Liver (tissue), 9 donors: ENCODE measurements around the gene HS6ST3. TPM values are rescaled to one million over a fixed set of nuclear protein-coding genes. Genes with fewer than 3 reads are reported as not detected.

Experiments
- DNase-seq: peaks from one replicate; pipeline ENCODE4 v3.0.0-alpha.2; 2017; ENCODE audit warnings: low spot score
- H3K27ac ChIP-seq, 2 donors: one replicate each; pipeline ENCODE4 v1.7.0; 2013; ENCODE audit warnings: inconsistent platforms in 2 of 2, low read length in 2 of 2, control low read depth in 1 of 2, low read depth in 1 of 2, mild to moderate bottlenecking in 1 of 2
- H3K27me3 ChIP-seq, 4 donors: one replicate each; pipeline versions ENCODE4 v1.6.1 to v1.7.0; 2013; ENCODE audit warnings: low read length in 3 of 4, inconsistent platforms in 1 of 4, mild to moderate bottlenecking in 1 of 4, moderate library complexity in 1 of 4; ENCODE audit not compliant: control insufficient read depth in 4 of 4, insufficient read depth in 4 of 4
- H3K36me3 ChIP-seq, 4 donors: one replicate each; pipeline versions ENCODE4 v1.6.1 to v1.7.0; 2013; ENCODE audit warnings: low read length in 3 of 4, mild to moderate bottlenecking in 3 of 4, low read depth in 1 of 4, moderate library complexity in 1 of 4; ENCODE audit not compliant: control insufficient read depth in 4 of 4, insufficient read depth in 3 of 4
- H3K4me1 ChIP-seq, 4 donors: one replicate each; pipeline versions ENCODE4 v1.6.1 to v1.7.0; 2013; ENCODE audit warnings: low read length in 3 of 4, mild to moderate bottlenecking in 3 of 4, moderate library complexity in 1 of 4; ENCODE audit not compliant: control insufficient read depth in 4 of 4, insufficient read depth in 4 of 4
- H3K4me3 ChIP-seq, 3 donors: one replicate each; pipeline versions ENCODE4 v1.6.1 to v1.7.0; 2013; ENCODE audit warnings: low read length in 3 of 3, control low read depth in 1 of 3, low read depth in 1 of 3, mild to moderate bottlenecking in 1 of 3
- H3K9ac ChIP-seq, 2 donors: one replicate each; pipeline ENCODE4 v1.7.0; 2013; ENCODE audit warnings: low read length in 2 of 2, mild to moderate bottlenecking in 2 of 2, moderate library complexity in 2 of 2, control low read depth in 1 of 2, low read depth in 1 of 2
- H3K9me3 ChIP-seq, 4 donors: one replicate each; pipeline versions ENCODE4 v1.6.1 to v1.7.0; 2013; ENCODE audit warnings: low read length in 3 of 4; ENCODE audit not compliant: control insufficient read depth in 4 of 4
- ATF3 ChIP-seq: IDR thresholded peaks from 2 replicates; pipeline ENCODE4 v1.6.1; 2016; ENCODE audit warnings: antibody characterized with exemption
- EGR1 ChIP-seq, 2 donors: IDR thresholded peaks; 2 replicates each; pipeline ENCODE4 v1.6.1; 2016 to 2018; ENCODE audit warnings: antibody characterized with exemption in 2 of 2, low read depth in 2 of 2
- FOXA1 ChIP-seq: IDR thresholded peaks from 2 replicates; pipeline ENCODE4 v1.6.1; 2016; ENCODE audit warnings: antibody characterized with exemption
- FOXA2 ChIP-seq: IDR thresholded peaks from 2 replicates; pipeline ENCODE4 v1.6.1; 2016; ENCODE audit warnings: antibody characterized with exemption
- GABPA ChIP-seq, 2 donors: IDR thresholded peaks in 1 of 2; conservative IDR thresholded peaks in 1 of 2; 2 replicates each; pipeline ENCODE4 v1.6.1; 2016; ENCODE audit warnings: antibody characterized with exemption in 2 of 2, mild to moderate bottlenecking in 1 of 2, moderate library complexity in 1 of 2
- HNF4A ChIP-seq, 2 donors: conservative IDR thresholded peaks; 2 replicates each; pipeline ENCODE4 v1.6.1; 2016; ENCODE audit warnings: antibody characterized with exemption in 2 of 2, mild to moderate bottlenecking in 2 of 2
- HNF4G ChIP-seq: IDR thresholded peaks from 2 replicates; pipeline ENCODE4 v1.6.1; 2016; ENCODE audit warnings: antibody characterized with exemption
- JUND ChIP-seq, 2 donors: IDR thresholded peaks; 2 replicates each; pipeline ENCODE4 v1.6.1; 2016; ENCODE audit warnings: antibody characterized with exemption in 2 of 2
- NR2F2 ChIP-seq: IDR thresholded peaks from 2 replicates; pipeline ENCODE4 v1.6.1; 2016; ENCODE audit warnings: antibody characterized with exemption
- RAD21 ChIP-seq, 2 donors: IDR thresholded peaks; 2 replicates each; pipeline ENCODE4 v1.6.1; 2016; ENCODE audit warnings: antibody characterized with exemption in 2 of 2, mild to moderate bottlenecking in 2 of 2
- RXRA ChIP-seq, 2 donors: IDR thresholded peaks; 2 replicates each; pipeline ENCODE4 v1.6.1; 2017 to 2018; ENCODE audit warnings: antibody characterized with exemption in 2 of 2, mild to moderate bottlenecking in 1 of 2
- SP1 ChIP-seq: IDR thresholded peaks from 2 replicates; pipeline ENCODE4 v1.6.1; 2018; ENCODE audit warnings: antibody characterized with exemption, mild to moderate bottlenecking
- TAF1 ChIP-seq: conservative IDR thresholded peaks from 2 replicates; pipeline ENCODE4 v1.6.1; 2016; ENCODE audit warnings: antibody characterized with exemption, mild to moderate bottlenecking
- YY1 ChIP-seq: IDR thresholded peaks from 2 replicates; pipeline ENCODE4 v1.6.1; 2016; ENCODE audit warnings: antibody characterized with exemption, mild to moderate bottlenecking
- WGBS: extraction: QIAGEN DNeasy Blood & Tissue Kit; methylation state at CpG from one replicate; pipeline ENCODE4 v1.1.7; 2013; 5-methylcytosine and 5-hydroxymethylcytosine counted together
- polyA plus RNA-seq, 2 donors: library from polyadenylated mRNA; stranded (reverse) in 1 of 2; unstranded in 1 of 2; fragments of 200-250 nt in 1 of 2; fragments of >200 nt in 1 of 2; fragmentation: Nextera tagmentation in 1 of 2; extraction: Ambion mirVana in 1 of 2; gene quantifications; one replicate each; pipeline versions ENCODE4 v1.2.1 to v1.2.3, GENCODE V29; 2013 to 2015
- total RNA-seq, 2 donors: library from RNA; depleted of rRNA; stranded (reverse); fragments of >200 nt; gene quantifications; one replicate each; pipeline ENCODE4 v1.2.3, GENCODE V29; 2014
- TF ChIP-seq, protein P1 (sequence below): IDR thresholded peaks from 2 replicates; pipeline ENCODE4 v1.6.1; 2016; ENCODE audit warnings: antibody characterized with exemption
- TF ChIP-seq, protein P2 (sequence below): IDR thresholded peaks from 2 replicates; pipeline ENCODE4 v1.6.1; 2016; ENCODE audit warnings: antibody characterized with exemption
- TF ChIP-seq, protein P3 (sequence below): fragments of 150-350 bp; IDR thresholded peaks from 2 replicates; pipeline ENCODE4 v1.5.1; 2017; ENCODE audit warnings: improper control_type of control experiment, low read depth, low read length; ENCODE audit not compliant: missing input control
- TF ChIP-seq, protein P4 (sequence below): IDR thresholded peaks from 2 replicates; pipeline ENCODE4 v1.6.1; 2016; ENCODE audit warnings: antibody characterized with exemption, mild to moderate bottlenecking
- donor health status: healthy.
- donor health status: healthy.
- donor health status: healthy.
- donor health status: healthy.
- donor health status: healthy.

HS6ST3 gene
- total and polyA plus RNA-seq, 4 donors = under 0.01 TPM; not detected in 3

DNA sequence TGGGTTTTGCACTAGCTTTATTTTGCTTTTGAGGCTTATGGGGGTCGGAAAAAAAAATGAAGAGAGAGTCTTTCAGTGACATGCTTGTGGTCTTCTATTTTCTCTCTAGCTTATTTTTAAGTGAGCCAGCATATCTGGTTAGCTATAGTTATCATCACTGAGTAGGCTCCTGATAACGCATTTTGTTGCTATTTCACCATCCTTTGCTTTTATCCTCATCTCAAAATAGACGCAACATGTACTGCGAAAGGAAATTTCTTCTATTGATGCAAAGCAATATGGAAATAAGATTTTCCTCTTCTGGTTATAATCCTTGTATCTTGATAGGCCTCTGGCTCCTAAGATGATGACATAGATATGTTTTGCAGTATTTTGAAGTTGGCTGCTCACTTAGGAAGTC lies 630.5 kb downstream of the HS6ST3 start:
- H3K36me3 ChIP-seq = no peaks in the 10 kb centered on the region
- no peaks in the 10 kb centered on the region for H3K9me3 ChIP-seq
- no peak overlapping the region for H3K4me3 ChIP-seq
- 86% methylated on average over 4 of the region's 4 CpGs for WGBS
- TF ChIP-seq YY1 (no peak), GABPA (IDR thresholded peaks at IDR 0.05 in 1 of 2, conservative IDR thresholded peaks at IDR 0.05 in 1 of 2) (no peak), HNF4G (no peak)
- no peak overlapping the region for H3K9ac ChIP-seq
- H3K27ac ChIP-seq = no peak overlapping the region
- no peaks in the 10 kb centered on the region for H3K27me3 ChIP-seq
- DNase-seq = no peak
- no peaks in the 10 kb centered on the region for H3K4me1 ChIP-seq

- Histone ChIP-seq H3K9ac (no peak overlapping the region), H3K4me3 (no peak overlapping the region), H3K27ac (no peak overlapping the region), H3K27me3 (no peaks in the 10 kb centered on the region), H3K4me1 (no peaks in the 10 kb centered on the region), H3K36me3 (no peaks in the 10 kb centered on the region), H3K9me3 (peaks cover 0 to 9% (median 3%) of the 10 kb centered on the region in 4 donors)
- TF ChIP-seq RXRA (IDR thresholded peaks at IDR 0.05) (no peak), EGR1 (IDR thresholded peaks at IDR 0.05; ENCODE audit: low read depth in 2 of 2) (no peak), YY1 (no peak), NR2F2 (no peak), SP1 (no peak), ATF3 (no peak), HNF4G (no peak), RAD21 (IDR thresholded peaks at IDR 0.05) (no peak), JUND (IDR thresholded peaks at IDR 0.05) (no peak), GABPA (IDR thresholded peaks at IDR 0.05 in 1 of 2, conservative IDR thresholded peaks at IDR 0.05 in 1 of 2) (no peak), FOXA1 (no peak), HNF4A (conservative IDR thresholded peaks at IDR 0.05) (no peak), TAF1 (no peak), FOXA2 (no peak)
- TF ChIP-seq, protein P1, sequence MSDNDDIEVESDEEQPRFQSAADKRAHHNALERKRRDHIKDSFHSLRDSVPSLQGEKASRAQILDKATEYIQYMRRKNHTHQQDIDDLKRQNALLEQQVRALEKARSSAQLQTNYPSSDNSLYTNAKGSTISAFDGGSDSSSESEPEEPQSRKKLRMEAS = no peak
- TF ChIP-seq, protein P2, sequence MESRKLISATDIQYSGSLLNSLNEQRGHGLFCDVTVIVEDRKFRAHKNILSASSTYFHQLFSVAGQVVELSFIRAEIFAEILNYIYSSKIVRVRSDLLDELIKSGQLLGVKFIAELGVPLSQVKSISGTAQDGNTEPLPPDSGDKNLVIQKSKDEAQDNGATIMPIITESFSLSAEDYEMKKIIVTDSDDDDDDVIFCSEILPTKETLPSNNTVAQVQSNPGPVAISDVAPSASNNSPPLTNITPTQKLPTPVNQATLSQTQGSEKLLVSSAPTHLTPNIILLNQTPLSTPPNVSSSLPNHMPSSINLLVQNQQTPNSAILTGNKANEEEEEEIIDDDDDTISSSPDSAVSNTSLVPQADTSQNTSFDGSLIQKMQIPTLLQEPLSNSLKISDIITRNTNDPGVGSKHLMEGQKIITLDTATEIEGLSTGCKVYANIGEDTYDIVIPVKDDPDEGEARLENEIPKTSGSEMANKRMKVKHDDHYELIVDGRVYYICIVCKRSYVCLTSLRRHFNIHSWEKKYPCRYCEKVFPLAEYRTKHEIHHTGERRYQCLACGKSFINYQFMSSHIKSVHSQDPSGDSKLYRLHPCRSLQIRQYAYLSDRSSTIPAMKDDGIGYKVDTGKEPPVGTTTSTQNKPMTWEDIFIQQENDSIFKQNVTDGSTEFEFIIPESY = no peak
- TF ChIP-seq, protein P3, sequence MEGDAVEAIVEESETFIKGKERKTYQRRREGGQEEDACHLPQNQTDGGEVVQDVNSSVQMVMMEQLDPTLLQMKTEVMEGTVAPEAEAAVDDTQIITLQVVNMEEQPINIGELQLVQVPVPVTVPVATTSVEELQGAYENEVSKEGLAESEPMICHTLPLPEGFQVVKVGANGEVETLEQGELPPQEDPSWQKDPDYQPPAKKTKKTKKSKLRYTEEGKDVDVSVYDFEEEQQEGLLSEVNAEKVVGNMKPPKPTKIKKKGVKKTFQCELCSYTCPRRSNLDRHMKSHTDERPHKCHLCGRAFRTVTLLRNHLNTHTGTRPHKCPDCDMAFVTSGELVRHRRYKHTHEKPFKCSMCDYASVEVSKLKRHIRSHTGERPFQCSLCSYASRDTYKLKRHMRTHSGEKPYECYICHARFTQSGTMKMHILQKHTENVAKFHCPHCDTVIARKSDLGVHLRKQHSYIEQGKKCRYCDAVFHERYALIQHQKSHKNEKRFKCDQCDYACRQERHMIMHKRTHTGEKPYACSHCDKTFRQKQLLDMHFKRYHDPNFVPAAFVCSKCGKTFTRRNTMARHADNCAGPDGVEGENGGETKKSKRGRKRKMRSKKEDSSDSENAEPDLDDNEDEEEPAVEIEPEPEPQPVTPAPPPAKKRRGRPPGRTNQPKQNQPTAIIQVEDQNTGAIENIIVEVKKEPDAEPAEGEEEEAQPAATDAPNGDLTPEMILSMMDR = no peak
- TF ChIP-seq, protein P4, sequence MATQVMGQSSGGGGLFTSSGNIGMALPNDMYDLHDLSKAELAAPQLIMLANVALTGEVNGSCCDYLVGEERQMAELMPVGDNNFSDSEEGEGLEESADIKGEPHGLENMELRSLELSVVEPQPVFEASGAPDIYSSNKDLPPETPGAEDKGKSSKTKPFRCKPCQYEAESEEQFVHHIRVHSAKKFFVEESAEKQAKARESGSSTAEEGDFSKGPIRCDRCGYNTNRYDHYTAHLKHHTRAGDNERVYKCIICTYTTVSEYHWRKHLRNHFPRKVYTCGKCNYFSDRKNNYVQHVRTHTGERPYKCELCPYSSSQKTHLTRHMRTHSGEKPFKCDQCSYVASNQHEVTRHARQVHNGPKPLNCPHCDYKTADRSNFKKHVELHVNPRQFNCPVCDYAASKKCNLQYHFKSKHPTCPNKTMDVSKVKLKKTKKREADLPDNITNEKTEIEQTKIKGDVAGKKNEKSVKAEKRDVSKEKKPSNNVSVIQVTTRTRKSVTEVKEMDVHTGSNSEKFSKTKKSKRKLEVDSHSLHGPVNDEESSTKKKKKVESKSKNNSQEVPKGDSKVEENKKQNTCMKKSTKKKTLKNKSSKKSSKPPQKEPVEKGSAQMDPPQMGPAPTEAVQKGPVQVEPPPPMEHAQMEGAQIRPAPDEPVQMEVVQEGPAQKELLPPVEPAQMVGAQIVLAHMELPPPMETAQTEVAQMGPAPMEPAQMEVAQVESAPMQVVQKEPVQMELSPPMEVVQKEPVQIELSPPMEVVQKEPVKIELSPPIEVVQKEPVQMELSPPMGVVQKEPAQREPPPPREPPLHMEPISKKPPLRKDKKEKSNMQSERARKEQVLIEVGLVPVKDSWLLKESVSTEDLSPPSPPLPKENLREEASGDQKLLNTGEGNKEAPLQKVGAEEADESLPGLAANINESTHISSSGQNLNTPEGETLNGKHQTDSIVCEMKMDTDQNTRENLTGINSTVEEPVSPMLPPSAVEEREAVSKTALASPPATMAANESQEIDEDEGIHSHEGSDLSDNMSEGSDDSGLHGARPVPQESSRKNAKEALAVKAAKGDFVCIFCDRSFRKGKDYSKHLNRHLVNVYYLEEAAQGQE = no peak
- no peak for DNase-seq
These were observed 636.7 kb downstream of the HS6ST3 start for GRCh38 chr13:96726651-96727050.
